Gastrocnemius medialis (tissue), 4 donors: ENCODE results near the gene PAIP2B. TPM values are rescaled to one million over a fixed set of nuclear protein-coding genes. Genes with fewer than 3 reads are reported as not detected.
A peak's percentile ranks its signal among the peaks of the same experiment; 100 is the strongest.

Source experiments
- ATAC-seq, 2 donors: fragments of 150-250 bp; one replicate each; pipeline ENCODE4 v1.9.1; 2016
- DNase-seq, 2 donors: peaks; one replicate each; pipeline ENCODE4 v3.0.0-alpha.2; 2019
- H3K27ac ChIP-seq, 4 donors: fragments of 200-600 bp; sonication (generic); 1 replicate in 1 of 4; 2 replicates in 3 of 4; pipeline ENCODE4 v1.5.1; 2016 to 2018; ENCODE audit warnings: mild to moderate bottlenecking in 2 of 4, moderate library complexity in 1 of 4
- H3K27me3 ChIP-seq, 3 donors: fragments of 200-600 bp; sonication (generic) in 2 of 3; 1 replicate in 1 of 3; 2 replicates in 2 of 3; pipeline versions ENCODE4 v1.5.1 to v1.6.0; 2016 to 2019; ENCODE audit warnings: mild to moderate bottlenecking in 1 of 3, moderate library complexity in 1 of 3
- H3K36me3 ChIP-seq, 2 donors: fragments of 200-600 bp; sonication (generic) in 1 of 2; one replicate each; pipeline ENCODE4 v1.5.1; 2017 to 2018
- H3K4me1 ChIP-seq, 2 donors: fragments of 200-600 bp; sonication (generic) in 1 of 2; one replicate each; pipeline ENCODE4 v1.5.1; 2016 to 2017; ENCODE audit warnings: mild to moderate bottlenecking in 2 of 2
- H3K4me3 ChIP-seq, 4 donors: fragments of 200-600 bp; sonication (generic) in 3 of 4; 1 replicate in 1 of 4; 2 replicates in 3 of 4; pipeline ENCODE4 v1.5.1; 2016 to 2019; ENCODE audit warnings: mild to moderate bottlenecking in 2 of 4
- H3K9me3 ChIP-seq, 3 donors: fragments of 200-600 bp; sonication (generic) in 2 of 3; 1 replicate in 1 of 3; 2 replicates in 2 of 3; pipeline ENCODE4 v1.5.1; 2016 to 2019
- POLR2A ChIP-seq, 2 donors: fragments of 450-650 bp; IDR thresholded peaks; one replicate each; pipeline ENCODE4 v1.6.1; 2017; ENCODE audit warnings: antibody characterized with exemption in 2 of 2, mild to moderate bottlenecking in 2 of 2, moderate library complexity in 2 of 2
- in situ Hi-C, 4 donors: fragments of 200-750 bp; cut with MboI; loops; one replicate each; pipeline versions ENCODE4 v1.15.0 to v1.8.0; 2017; ENCODE audit warnings: low sequenced_read_pairs in 4 of 4
- intact Hi-C: fragments of 100-400 bp; cut with DNase I; formaldehyde crosslinking; loops from one replicate; pipeline ENCODE4 v1.15.1; 2023; ENCODE audit warnings: low total_unique reads
- total RNA-seq, 4 donors: library from RNA; depleted of rRNA; stranded (reverse); fragments of >200 nt; gene quantifications; one replicate each; pipeline versions ENCODE4 v1.1.0 to v1.2.3, GENCODE V29; 2016
- TF ChIP-seq, protein P1 (sequence below), 5 experiments: fragments of 450-650 bp in 3 of 5; fragments of 200-600 bp in 2 of 5; sonication (generic) in 2 of 5; IDR thresholded peaks in 4 of 5; conservative IDR thresholded peaks in 1 of 5; 1 replicate in 4 of 5; 2 replicates in 1 of 5; pipeline ENCODE4 v1.5.1; 2016 to 2019; ENCODE audit warnings: antibody characterized with exemption in 5 of 5, mild to moderate bottlenecking in 3 of 5, moderate library complexity in 3 of 5

PAIP2B gene
- total RNA-seq, 4 donors from 2014 or later, result 14.6 to 32.6 (median 15.9) TPM

DNA sequence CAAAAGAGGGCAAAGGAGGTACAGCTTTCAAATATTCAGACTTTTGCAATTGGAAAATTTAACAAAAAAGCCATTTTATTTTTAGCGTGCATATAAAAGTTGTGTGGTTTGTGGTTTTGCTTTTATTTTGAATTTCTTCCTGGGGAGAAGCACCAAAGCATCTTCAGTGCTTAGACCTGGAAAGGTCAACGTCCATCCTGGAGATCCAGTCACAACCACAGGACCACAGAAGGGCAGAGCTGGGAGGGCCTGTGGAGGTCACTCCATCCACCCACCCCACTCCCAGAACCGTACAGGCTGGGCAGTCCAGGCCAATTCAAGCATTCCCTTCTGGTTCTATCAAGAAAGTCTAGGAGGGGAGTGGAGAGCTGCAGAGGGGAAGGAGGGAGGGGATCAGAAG is 52.7 kb downstream of the PAIP2B start:
- ATAC-seq (no peak), DNase-seq (no peak)
- in situ Hi-C loops, result no loop called here
- intact Hi-C loops, result no loop called here
- Histone ChIP-seq H3K4me1 (no peaks in the 10 kb centered on the region), H3K4me3 (no peak overlapping the region), H3K9me3 (no peaks in the 10 kb centered on the region), H3K36me3 (no peaks in the 10 kb centered on the region), H3K27me3 (no peaks in the 10 kb centered on the region), H3K27ac (no peak overlapping the region)
- no peak for TF ChIP-seq POLR2A (IDR thresholded peaks at IDR 0.05)
- TF ChIP-seq, protein P1, sequence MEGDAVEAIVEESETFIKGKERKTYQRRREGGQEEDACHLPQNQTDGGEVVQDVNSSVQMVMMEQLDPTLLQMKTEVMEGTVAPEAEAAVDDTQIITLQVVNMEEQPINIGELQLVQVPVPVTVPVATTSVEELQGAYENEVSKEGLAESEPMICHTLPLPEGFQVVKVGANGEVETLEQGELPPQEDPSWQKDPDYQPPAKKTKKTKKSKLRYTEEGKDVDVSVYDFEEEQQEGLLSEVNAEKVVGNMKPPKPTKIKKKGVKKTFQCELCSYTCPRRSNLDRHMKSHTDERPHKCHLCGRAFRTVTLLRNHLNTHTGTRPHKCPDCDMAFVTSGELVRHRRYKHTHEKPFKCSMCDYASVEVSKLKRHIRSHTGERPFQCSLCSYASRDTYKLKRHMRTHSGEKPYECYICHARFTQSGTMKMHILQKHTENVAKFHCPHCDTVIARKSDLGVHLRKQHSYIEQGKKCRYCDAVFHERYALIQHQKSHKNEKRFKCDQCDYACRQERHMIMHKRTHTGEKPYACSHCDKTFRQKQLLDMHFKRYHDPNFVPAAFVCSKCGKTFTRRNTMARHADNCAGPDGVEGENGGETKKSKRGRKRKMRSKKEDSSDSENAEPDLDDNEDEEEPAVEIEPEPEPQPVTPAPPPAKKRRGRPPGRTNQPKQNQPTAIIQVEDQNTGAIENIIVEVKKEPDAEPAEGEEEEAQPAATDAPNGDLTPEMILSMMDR (IDR thresholded peaks at IDR 0.05 in 4 of 5, conservative IDR thresholded peaks at IDR 0.05 in 1 of 5), result no peak

- Histone ChIP-seq H3K9me3 (no peaks in the 10 kb centered on the region), H3K4me1 (no peaks in the 10 kb centered on the region), H3K27ac (no peak overlapping the region), H3K36me3 (no peaks in the 10 kb centered on the region), H3K27me3 (no peaks in the 10 kb centered on the region), H3K4me3 (no peak overlapping the region)
- DNase-seq, result no peak
- no peak for TF ChIP-seq POLR2A (IDR thresholded peaks at IDR 0.05)
- TF ChIP-seq, protein P1 (IDR thresholded peaks at IDR 0.05 in 4 of 5, conservative IDR thresholded peaks at IDR 0.05 in 1 of 5), result no peak
- intact Hi-C loops, result no loop called here
- ATAC-seq, result no peak
- in situ Hi-C loops, result no loop called here
These were observed 53.8 kb downstream of the PAIP2B start for GRCh38 chr2:71173096-71173495.

- no peak for ATAC-seq
- Histone ChIP-seq H3K9me3 (no peaks in the 10 kb centered on the region), H3K27me3 (no peaks in the 10 kb centered on the region), H3K4me1 (no peaks in the 10 kb centered on the region), H3K27ac (no peak overlapping the region), H3K4me3 (no peak overlapping the region), H3K36me3 (no peaks in the 10 kb centered on the region)
- intact Hi-C loops, result no loop called here
- DNase-seq, result no peak
- TF ChIP-seq, protein P1 (IDR thresholded peaks at IDR 0.05 in 4 of 5, conservative IDR thresholded peaks at IDR 0.05 in 1 of 5), result no peak
- TF ChIP-seq POLR2A (IDR thresholded peaks at IDR 0.05), result no peak
- in situ Hi-C loops, result no loop called here
These were observed 60.1 kb downstream of the PAIP2B start for GRCh38 chr2:71166812-71167211.

DNA sequence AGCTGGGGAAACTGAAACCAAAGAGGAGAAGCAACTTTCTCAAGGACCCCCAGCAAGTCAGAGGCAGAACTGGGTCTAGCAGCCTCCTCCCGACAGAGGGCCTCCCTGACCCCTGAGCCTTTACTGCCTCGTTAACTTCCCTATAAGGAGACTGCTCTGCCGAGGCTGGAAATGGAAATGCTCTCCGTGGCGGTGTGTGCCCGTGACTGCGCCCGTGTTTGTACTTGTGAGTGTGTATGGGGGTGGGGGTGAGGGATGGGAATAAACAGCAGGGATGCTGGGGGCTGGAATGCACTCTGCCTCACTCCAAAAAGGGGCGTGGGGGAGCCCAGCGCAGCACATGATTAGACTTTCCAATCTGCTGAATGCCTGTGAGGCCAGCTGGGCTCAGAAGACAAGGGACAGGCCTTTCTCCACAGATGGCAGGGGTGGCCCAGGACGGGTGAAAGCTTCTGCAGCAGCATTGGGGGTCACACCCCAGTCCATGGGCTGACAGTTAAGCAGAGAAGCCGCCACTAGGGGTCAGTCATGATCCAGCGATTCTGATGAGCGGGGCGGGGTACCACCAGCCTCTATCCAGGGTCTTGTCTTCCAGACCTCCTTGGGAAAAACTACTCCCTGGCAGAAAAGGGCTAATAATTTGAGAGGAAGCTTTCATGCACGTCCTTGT is 69.6 kb downstream of the PAIP2B start:
- peak; percentile 52 to 66 for ATAC-seq
- DNase-seq, result peak in 1 of 2 donors; percentile 24
- intact Hi-C loops, result loop anchor here (10.0 kb wide), 1 partner anchor 358 kb away; no protein-coding TSS in a partner anchor

More for the DNA sequence above, 69.6 kb downstream of the PAIP2B start:
- Histone ChIP-seq H3K4me1 (peaks cover 5% of the 10 kb centered on the region in 2 donors), H3K9me3 (no peaks in the 10 kb centered on the region), H3K27ac (no peak overlapping the region), H3K27me3 (no peaks in the 10 kb centered on the region), H3K4me3 (peak overlapping the region in 3 of 4 donors; percentile 20 to 37 (median 22)), H3K36me3 (no peaks in the 10 kb centered on the region)
- TF ChIP-seq, protein P1 (IDR thresholded peaks at IDR 0.05 in 4 of 5, conservative IDR thresholded peaks at IDR 0.05 in 1 of 5), result peak; percentile 41 to 66 (median 62)
- no peak for TF ChIP-seq POLR2A (IDR thresholded peaks at IDR 0.05)
- in situ Hi-C loops, result no loop called here
